ENCODE measurements around the gene RCSD1. TPM values are rescaled to one million over a fixed set of nuclear protein-coding genes. Genes with fewer than 3 reads are reported as not detected.

The RCSD1 gene
- total and polyA plus RNA-seq, 3 donors from 2014 or later: 13.8 to 24.7 (median 14.1) TPM

DNA sequence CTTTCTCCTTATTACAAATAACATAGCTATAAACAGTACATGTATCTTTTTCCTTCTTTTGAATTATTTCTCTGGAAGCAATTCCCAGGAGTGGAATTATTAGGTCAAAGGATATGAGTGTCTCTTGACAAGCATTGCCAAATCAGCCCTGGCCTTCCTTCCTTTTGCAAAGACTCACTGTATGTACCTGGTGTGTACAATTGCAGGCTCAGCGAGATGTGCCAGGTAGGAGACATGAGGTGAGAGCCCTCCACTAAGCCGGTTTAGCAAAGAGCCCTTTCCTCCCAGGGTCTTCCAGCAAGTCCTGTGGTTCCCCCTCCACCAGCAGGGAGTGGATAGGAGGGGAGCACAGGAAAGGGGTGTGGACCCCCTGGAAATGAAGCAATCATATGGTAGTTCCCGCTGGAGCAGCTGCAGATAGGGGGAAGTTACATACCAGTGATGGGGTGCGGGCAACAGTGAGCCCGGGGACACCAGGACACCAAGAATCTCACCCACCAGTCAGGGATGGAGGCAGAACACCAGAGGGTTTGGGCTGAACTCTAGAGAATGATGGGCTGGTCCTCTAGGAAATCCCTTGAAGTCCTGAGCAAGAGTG, 18.3 kb downstream of the RCSD1 start:
- no peak for DNase-seq
- H3K9me3 ChIP-seq: no peaks in the 10 kb centered on the region
- H3K36me3 ChIP-seq (ENCODE audit: low read depth, missing control alignments): no peaks in the 10 kb centered on the region
- no peak overlapping the region for H3K4me3 ChIP-seq
- 84 to 93% methylated on average over 4 to 5 of the region's 5 CpGs for WGBS, 2 donors
- H3K27me3 ChIP-seq: no peaks in the 10 kb centered on the region
- H3K4me1 ChIP-seq: peaks cover 5% of the 10 kb centered on the region
- TF ChIP-seq CTCF (IDR thresholded peaks at IDR 0.05) (no peak), POLR2A (IDR thresholded peaks at IDR 0.05) (no peak)
- no peak overlapping the region for H3K27ac ChIP-seq
- intact Hi-C loops (cut with DNase I; ENCODE audit: low total_unique reads): no loop called here

GRCh38 chr1:167648978-167649744, 19.1 kb downstream of the RCSD1 start:
- H3K4me1 ChIP-seq: peaks cover 6% of the 10 kb centered on the region
- intact Hi-C loops (cut with DNase I; ENCODE audit: low total_unique reads): no loop called here
- no peak overlapping the region for H3K4me3 ChIP-seq
- H3K27me3 ChIP-seq: no peaks in the 10 kb centered on the region
- H3K9me3 ChIP-seq: no peaks in the 10 kb centered on the region
- 87 to 91% methylated on average over 8 of the region's 8 CpGs for WGBS, 2 donors
- no peaks in the 10 kb centered on the region for H3K36me3 ChIP-seq (ENCODE audit: low read depth, missing control alignments)
- DNase-seq: no peak
- no peak overlapping the region for H3K27ac ChIP-seq
- TF ChIP-seq POLR2A (IDR thresholded peaks at IDR 0.05): no peak
- no peak for TF ChIP-seq CTCF (IDR thresholded peaks at IDR 0.05)

GRCh38 chr1:167650269-167651160, 20.5 kb downstream of the RCSD1 start:
- Histone ChIP-seq H3K27me3 (no peaks in the 10 kb centered on the region), H3K27ac (no peak overlapping the region), H3K36me3 (ENCODE audit: low read depth, missing control alignments) (no peaks in the 10 kb centered on the region), H3K9me3 (no peaks in the 10 kb centered on the region), H3K4me3 (no peak overlapping the region), H3K4me1 (peaks cover 6% of the 10 kb centered on the region)
- intact Hi-C loops (cut with DNase I; ENCODE audit: low total_unique reads): no loop called here
- 82 to 84% methylated on average over 16 of the region's 16 CpGs for WGBS, 2 donors
- no peak for DNase-seq
- TF ChIP-seq CTCF (IDR thresholded peaks at IDR 0.05): no peak
- TF ChIP-seq POLR2A (IDR thresholded peaks at IDR 0.05): no peak

- no peak for DNase-seq
- H3K4me1 ChIP-seq: peaks cover 6% of the 10 kb centered on the region
- WGBS, 2 donors: 92 to 93% methylated on average over 7 of the region's 7 CpGs
- H3K27me3 ChIP-seq: no peaks in the 10 kb centered on the region
- H3K4me3 ChIP-seq: no peak overlapping the region
- intact Hi-C loops (cut with DNase I; ENCODE audit: low total_unique reads): no loop called here
- TF ChIP-seq CTCF (IDR thresholded peaks at IDR 0.05) (no peak), POLR2A (IDR thresholded peaks at IDR 0.05) (no peak)
- H3K9me3 ChIP-seq: no peaks in the 10 kb centered on the region
- H3K36me3 ChIP-seq (ENCODE audit: low read depth, missing control alignments): no peaks in the 10 kb centered on the region
- no peak overlapping the region for H3K27ac ChIP-seq
Measured at GRCh38 chr1:167651161-167651693, 21.2 kb downstream of the RCSD1 start.

All from testis (tissue), 3 donors.